CD14-positive monocyte (primary cell): ENCODE data around the gene NTSR2. TPM values are rescaled to one million over a fixed set of nuclear protein-coding genes. Genes with fewer than 3 reads are reported as not detected.
A peak's percentile ranks its signal among the peaks of the same experiment; 100 is the strongest.

Experiments
- DNase-seq, 3 donors: peaks; one replicate each; pipeline ENCODE4 v3.0.0-alpha.2; 2011 to 2022
- H2AFZ ChIP-seq: 2 replicates; pipeline ENCODE4 v1.6.0; 2012; ENCODE audit warnings: mild to moderate bottlenecking, low read depth, low read length, inconsistent platforms; ENCODE audit not compliant: insufficient read depth, poor library complexity, severe bottlenecking
- H3K27ac ChIP-seq, 2 donors: 1 replicate in 1 of 2; 2 replicates in 1 of 2; pipeline ENCODE4 v1.5.1; 2012 to 2013; ENCODE audit warnings: low read length in 2 of 2, control low read depth in 1 of 2, inconsistent platforms in 1 of 2, low read depth in 1 of 2, mild to moderate bottlenecking in 1 of 2
- H3K27me3 ChIP-seq, 2 donors: one replicate each; pipeline versions ENCODE4 v1.6.0 to v1.6.1; 2011 to 2013; ENCODE audit warnings: low read length in 2 of 2; ENCODE audit not compliant: control insufficient read depth in 2 of 2, insufficient read depth in 2 of 2
- H3K36me3 ChIP-seq, 2 donors: replicated peaks in 1 of 2; 1 replicate in 1 of 2; 2 replicates in 1 of 2; pipeline versions ENCODE4 v1.5.1 to v1.6.1; 2012 to 2013; ENCODE audit warnings: low read length in 2 of 2, control low read depth in 1 of 2, inconsistent platforms in 1 of 2, mild to moderate bottlenecking in 1 of 2; ENCODE audit not compliant: insufficient read depth in 2 of 2, control insufficient read depth in 1 of 2
- H3K4me1 ChIP-seq, 2 donors: 1 replicate in 1 of 2; 2 replicates in 1 of 2; pipeline versions ENCODE4 v1.5.1 to v1.6.1; 2012 to 2013; ENCODE audit warnings: low read length in 2 of 2, control low read depth in 1 of 2, inconsistent platforms in 1 of 2, mild to moderate bottlenecking in 1 of 2, moderate library complexity in 1 of 2; ENCODE audit not compliant: insufficient read depth in 2 of 2, control insufficient read depth in 1 of 2
- H3K4me2 ChIP-seq: replicated peaks from 2 replicates; pipeline ENCODE3; 2012; ENCODE audit warnings: low read length, moderate library complexity, mild to moderate bottlenecking; ENCODE audit not compliant: poor library complexity, severe bottlenecking; ENCODE audit errors: extremely low read depth
- H3K4me3 ChIP-seq, 3 experiments: fragments of 200-600 bp in 1 of 3; sonication (generic) in 1 of 3; replicated peaks in 1 of 3; 1 replicate in 2 of 3; 2 replicates in 1 of 3; pipeline ENCODE4 v1.5.1; 2011 to 2013; ENCODE audit warnings: low read length in 3 of 3, mild to moderate bottlenecking in 3 of 3, control low read depth in 2 of 3, low read depth in 2 of 3, inconsistent platforms in 1 of 3, moderate library complexity in 1 of 3
- H3K79me2 ChIP-seq: 2 replicates; pipeline ENCODE4 v1.6.0; 2012; ENCODE audit warnings: mild to moderate bottlenecking, control low read depth, inconsistent platforms, low read length, moderate library complexity; ENCODE audit not compliant: insufficient read depth
- H3K9ac ChIP-seq: 2 replicates; pipeline ENCODE4 v1.6.0; 2017; ENCODE audit warnings: low read length, mild to moderate bottlenecking; ENCODE audit not compliant: insufficient read depth, poor library complexity, severe bottlenecking
- H3K9me3 ChIP-seq, 2 donors: replicated peaks in 1 of 2; 1 replicate in 1 of 2; 2 replicates in 1 of 2; pipeline versions ENCODE4 v1.5.1 to v1.6.1; 2012 to 2013; ENCODE audit warnings: low read length in 2 of 2, control low read depth in 1 of 2; ENCODE audit not compliant: control insufficient read depth in 1 of 2, insufficient read depth in 1 of 2
- H4K20me1 ChIP-seq: 2 replicates; pipeline ENCODE4 v1.6.0; 2012; ENCODE audit warnings: mild to moderate bottlenecking, low read length, control low read depth, moderate library complexity; ENCODE audit not compliant: insufficient read depth
- H3K27ac Mint-ChIP-seq, 7 donors: one replicate each; pipeline ENCODE4 v1.8.0; 2020; ENCODE audit warnings: mild to moderate bottlenecking in 7 of 7, mixed read lengths in 7 of 7, moderate library complexity in 6 of 7, inconsistent platforms in 2 of 7
- H3K27me3 Mint-ChIP-seq, 3 donors: one replicate each; pipeline ENCODE4 v1.8.0; 2021 to 2022; ENCODE audit warnings: low read depth in 3 of 3, mild to moderate bottlenecking in 3 of 3, mixed read lengths in 3 of 3, moderate library complexity in 3 of 3, inconsistent platforms in 1 of 3
- H3K36me3 Mint-ChIP-seq, 2 donors: one replicate each; pipeline ENCODE4 v1.8.0; 2020; ENCODE audit warnings: mixed read lengths in 2 of 2, inconsistent platforms in 1 of 2, mild to moderate bottlenecking in 1 of 2
- H3K4me1 Mint-ChIP-seq: one replicate; pipeline ENCODE4 v1.8.0; 2020; ENCODE audit warnings: mild to moderate bottlenecking, mixed read lengths
- H3K4me3 Mint-ChIP-seq, 2 donors: one replicate each; pipeline ENCODE4 v1.8.0; 2020; ENCODE audit warnings: mild to moderate bottlenecking in 2 of 2, mixed read lengths in 2 of 2, moderate library complexity in 1 of 2
- H3K9me3 Mint-ChIP-seq, 7 donors: one replicate each; pipeline ENCODE4 v1.8.0; 2020 to 2022; ENCODE audit warnings: mixed read lengths in 7 of 7, mild to moderate bottlenecking in 6 of 7, moderate library complexity in 6 of 7, inconsistent platforms in 2 of 7
- CTCF ChIP-seq: fragments of 200-600 bp; IDR thresholded peaks from one replicate; pipeline ENCODE4 v1.8.0; 2022; ENCODE audit warnings: antibody characterized with exemption, mild to moderate bottlenecking
- WGBS: methylation state at CpG from one replicate; pipeline ENCODE4 v1.1.5; 2013; ENCODE audit warnings: missing lambda C conversion rate; ENCODE audit not compliant: insufficient coverage; 5-methylcytosine and 5-hydroxymethylcytosine counted together
- intact Hi-C, 2 donors: fragments of 100-400 bp; cut with micrococcal nuclease; formaldehyde crosslinking; loops; one replicate each; pipeline versions ENCODE4 v1.15.0 to v1.15.1; 2023
- polyA plus RNA-seq, 3 donors: library from polyadenylated mRNA; depleted of rRNA in 1 of 3; unstranded in 2 of 3; stranded (reverse) in 1 of 3; fragments of 300-500 nt in 2 of 3; fragments of >200 nt in 1 of 3; fragmentation: Illumina TruSeq in 2 of 3; gene quantifications; 1 replicate in 2 of 3; 2 replicates in 1 of 3; pipeline ENCODE4 v1.2.3, GENCODE V29; 2012 to 2021

NTSR2 gene
- polyA plus RNA-seq, 3 donors = not detected

- intact Hi-C loops = loop anchor here in 1 of 2 donors (5.0 kb wide), 1 partner anchor 42 kb away; no protein-coding TSS in a partner anchor
- Histone ChIP-seq H3K4me2 (no peak overlapping the region), H2AFZ (no peak overlapping the region), H3K79me2 (no peaks in the 10 kb centered on the region), H3K4me3 (no peak overlapping the region), H3K27me3 (no peaks in the 10 kb centered on the region), H3K36me3 (no peaks in the 10 kb centered on the region), H4K20me1 (no peaks in the 10 kb centered on the region), H3K9me3 (no peaks in the 10 kb centered on the region), H3K27ac (peak overlapping the region in 1 of 2 donors; percentile 8), H3K9ac (no peak overlapping the region), H3K4me1 (peaks cover 37 to 38% of the 10 kb centered on the region in 2 donors)
- no peak for TF ChIP-seq CTCF
- H3K36me3 Mint-ChIP-seq = no peaks in the 10 kb centered on the region
- peak overlapping the region in 4 of 7 donors; percentile 40 to 87 (median 62) for H3K27ac Mint-ChIP-seq
- no peak overlapping the region for H3K4me3 Mint-ChIP-seq
- no peak for DNase-seq
- H3K4me1 Mint-ChIP-seq = peaks cover 29% of the 10 kb centered on the region
- peaks cover 0 to 12% (median 6%) of the 10 kb centered on the region in 3 donors for H3K27me3 Mint-ChIP-seq
- 100% methylated on average over 2 of the region's 9 CpGs for WGBS
- H3K9me3 Mint-ChIP-seq = no peaks in the 10 kb centered on the region
Measured at GRCh38 chr2:11699686-11700670, 30.0 kb upstream of the NTSR2 start.

GRCh38 chr2:11698009-11698922, 28.3 kb upstream of the NTSR2 start:
- Histone ChIP-seq H3K4me1 (peaks cover 37 to 38% of the 10 kb centered on the region in 2 donors), H4K20me1 (no peaks in the 10 kb centered on the region), H3K27me3 (no peaks in the 10 kb centered on the region), H2AFZ (no peak overlapping the region), H3K9ac (no peak overlapping the region), H3K9me3 (no peaks in the 10 kb centered on the region), H3K27ac (no peak overlapping the region), H3K36me3 (no peaks in the 10 kb centered on the region), H3K4me3 (no peak overlapping the region), H3K79me2 (no peaks in the 10 kb centered on the region), H3K4me2 (no peak overlapping the region)
- Mint-ChIP-seq H3K4me3 (no peak overlapping the region), H3K36me3 (no peaks in the 10 kb centered on the region), H3K27me3 (peaks cover 0 to 12% (median 6%) of the 10 kb centered on the region in 3 donors), H3K4me1 (peaks cover 29% of the 10 kb centered on the region), H3K27ac (peak overlapping the region in 2 of 7 donors; percentile 36 to 72), H3K9me3 (no peaks in the 10 kb centered on the region)
- peak; percentile 29 to 63 (median 46) for DNase-seq
- WGBS = 65% methylated on average over 23 of the region's 24 CpGs
- intact Hi-C loops = no loop called here
- TF ChIP-seq CTCF = no peak
